Endothelial cell (in vitro differentiated cells): ENCODE measurements around the gene SLC6A19. TPM values are rescaled to one million over a fixed set of nuclear protein-coding genes. Genes with fewer than 3 reads are reported as not detected.

Experiments used
- DNase-seq: peaks from one replicate; pipeline ENCODE4 v3.0.0; 2021; ENCODE audit warnings: low spot score
- H3K27ac Mint-ChIP-seq: one replicate; pipeline ENCODE4 v1.8.0; 2021; ENCODE audit warnings: mixed read lengths, inconsistent platforms; ENCODE audit not compliant: unreplicated experiment
- H3K27me3 Mint-ChIP-seq: one replicate; pipeline ENCODE4 v1.8.0; 2021; ENCODE audit warnings: mild to moderate bottlenecking, moderate library complexity, mixed read lengths, inconsistent platforms; ENCODE audit not compliant: unreplicated experiment
- H3K36me3 Mint-ChIP-seq: one replicate; pipeline ENCODE4 v1.8.0; 2021; ENCODE audit warnings: mild to moderate bottlenecking, low read depth, mixed read lengths, inconsistent platforms; ENCODE audit not compliant: unreplicated experiment
- H3K4me1 Mint-ChIP-seq: one replicate; pipeline ENCODE4 v1.8.0; 2021; ENCODE audit warnings: mild to moderate bottlenecking, mixed read lengths, inconsistent platforms; ENCODE audit not compliant: unreplicated experiment
- H3K4me3 Mint-ChIP-seq: one replicate; pipeline ENCODE4 v1.8.0; 2021; ENCODE audit warnings: mild to moderate bottlenecking, mixed read lengths, inconsistent platforms; ENCODE audit not compliant: unreplicated experiment
- H3K9me3 Mint-ChIP-seq: one replicate; pipeline ENCODE4 v1.8.0; 2021; ENCODE audit warnings: mixed read lengths, inconsistent platforms; ENCODE audit not compliant: unreplicated experiment
- total RNA-seq: library from RNA; stranded (reverse); fragmentation: NEBNext Ultra II Directional; extraction: Animal tissue kit (Norgen Biotek cat#: 25700); gene quantifications from one replicate; pipeline ENCODE4 v1.2.1, GENCODE V29; 2021; ENCODE audit not compliant: unreplicated experiment
- TF ChIP-seq, protein P1 (sequence below): fragments of 200-600 bp; sonication (generic); IDR thresholded peaks from one replicate; pipeline ENCODE4 v1.5.0; 2021; ENCODE audit warnings: antibody characterized with exemption; ENCODE audit not compliant: unreplicated experiment

The SLC6A19 gene
- total RNA-seq, 1 donor from 2014 or later, result not detected

DNA sequence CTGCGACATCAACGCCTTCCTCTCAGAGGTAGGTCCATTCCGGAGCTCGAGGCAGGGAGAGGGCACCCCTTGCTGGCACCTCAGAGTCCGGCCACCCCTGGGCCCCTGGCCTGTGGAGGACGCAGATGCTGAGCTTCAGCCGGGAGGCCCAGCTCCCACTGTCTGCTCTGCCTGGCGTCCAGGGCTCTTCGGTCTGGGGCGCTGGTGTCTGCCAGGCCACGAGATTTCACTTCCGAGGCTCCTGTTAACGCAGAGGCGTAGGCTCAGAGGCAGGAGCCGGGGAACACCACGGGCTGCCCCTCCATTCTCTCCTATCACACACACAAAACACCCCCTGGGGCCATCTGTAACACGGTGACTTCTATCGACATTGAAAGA is 15.5 kb downstream of the SLC6A19 start:
- Mint-ChIP-seq H3K4me1 (no peaks in the 10 kb centered on the region), H3K27me3 (peaks cover 6% of the 10 kb centered on the region), H3K27ac (no peak overlapping the region), H3K36me3 (peaks cover 12% of the 10 kb centered on the region), H3K4me3 (no peak overlapping the region), H3K9me3 (no peaks in the 10 kb centered on the region)
- DNase-seq, result no peak
- TF ChIP-seq, protein P1, sequence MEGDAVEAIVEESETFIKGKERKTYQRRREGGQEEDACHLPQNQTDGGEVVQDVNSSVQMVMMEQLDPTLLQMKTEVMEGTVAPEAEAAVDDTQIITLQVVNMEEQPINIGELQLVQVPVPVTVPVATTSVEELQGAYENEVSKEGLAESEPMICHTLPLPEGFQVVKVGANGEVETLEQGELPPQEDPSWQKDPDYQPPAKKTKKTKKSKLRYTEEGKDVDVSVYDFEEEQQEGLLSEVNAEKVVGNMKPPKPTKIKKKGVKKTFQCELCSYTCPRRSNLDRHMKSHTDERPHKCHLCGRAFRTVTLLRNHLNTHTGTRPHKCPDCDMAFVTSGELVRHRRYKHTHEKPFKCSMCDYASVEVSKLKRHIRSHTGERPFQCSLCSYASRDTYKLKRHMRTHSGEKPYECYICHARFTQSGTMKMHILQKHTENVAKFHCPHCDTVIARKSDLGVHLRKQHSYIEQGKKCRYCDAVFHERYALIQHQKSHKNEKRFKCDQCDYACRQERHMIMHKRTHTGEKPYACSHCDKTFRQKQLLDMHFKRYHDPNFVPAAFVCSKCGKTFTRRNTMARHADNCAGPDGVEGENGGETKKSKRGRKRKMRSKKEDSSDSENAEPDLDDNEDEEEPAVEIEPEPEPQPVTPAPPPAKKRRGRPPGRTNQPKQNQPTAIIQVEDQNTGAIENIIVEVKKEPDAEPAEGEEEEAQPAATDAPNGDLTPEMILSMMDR, result no peak

DNA sequence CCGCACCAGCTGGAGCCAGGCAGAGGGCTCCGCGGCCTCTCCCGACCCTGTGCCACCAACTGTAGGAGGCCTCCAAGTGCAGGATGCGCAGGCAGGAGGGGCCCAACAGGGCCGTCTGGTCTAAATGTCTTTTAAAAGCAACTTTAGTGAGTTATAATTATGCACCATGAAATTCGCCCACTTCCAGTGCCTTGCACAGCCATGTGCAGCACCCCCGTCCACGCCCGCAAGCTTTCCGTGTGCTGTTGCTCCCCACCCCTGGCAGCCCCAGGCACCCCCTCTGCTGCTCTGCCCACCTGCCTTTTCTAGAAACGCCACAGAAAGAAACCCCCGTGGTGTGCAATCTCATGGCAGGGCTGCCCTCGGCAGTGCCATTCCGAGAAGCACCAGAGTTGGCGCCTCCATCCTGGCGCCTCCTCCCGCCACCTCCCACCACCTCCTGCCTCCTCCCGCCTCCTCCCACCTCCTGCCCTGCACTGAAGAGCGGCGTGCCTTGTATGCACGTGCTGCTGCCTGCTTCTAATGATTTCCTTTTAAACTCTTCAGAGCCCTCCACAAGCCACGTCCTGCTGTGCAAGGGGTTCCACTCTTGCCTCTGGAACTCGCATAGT is 16.3 kb downstream of the SLC6A19 start:
- TF ChIP-seq, protein P1, result no peak
- DNase-seq, result no peak
- H3K27ac Mint-ChIP-seq, result no peak overlapping the region
- H3K4me1 Mint-ChIP-seq, result no peaks in the 10 kb centered on the region
- no peak overlapping the region for H3K4me3 Mint-ChIP-seq
- peaks cover 5% of the 10 kb centered on the region for H3K27me3 Mint-ChIP-seq
- peaks cover 8% of the 10 kb centered on the region for H3K36me3 Mint-ChIP-seq
- H3K9me3 Mint-ChIP-seq, result no peaks in the 10 kb centered on the region

DNA sequence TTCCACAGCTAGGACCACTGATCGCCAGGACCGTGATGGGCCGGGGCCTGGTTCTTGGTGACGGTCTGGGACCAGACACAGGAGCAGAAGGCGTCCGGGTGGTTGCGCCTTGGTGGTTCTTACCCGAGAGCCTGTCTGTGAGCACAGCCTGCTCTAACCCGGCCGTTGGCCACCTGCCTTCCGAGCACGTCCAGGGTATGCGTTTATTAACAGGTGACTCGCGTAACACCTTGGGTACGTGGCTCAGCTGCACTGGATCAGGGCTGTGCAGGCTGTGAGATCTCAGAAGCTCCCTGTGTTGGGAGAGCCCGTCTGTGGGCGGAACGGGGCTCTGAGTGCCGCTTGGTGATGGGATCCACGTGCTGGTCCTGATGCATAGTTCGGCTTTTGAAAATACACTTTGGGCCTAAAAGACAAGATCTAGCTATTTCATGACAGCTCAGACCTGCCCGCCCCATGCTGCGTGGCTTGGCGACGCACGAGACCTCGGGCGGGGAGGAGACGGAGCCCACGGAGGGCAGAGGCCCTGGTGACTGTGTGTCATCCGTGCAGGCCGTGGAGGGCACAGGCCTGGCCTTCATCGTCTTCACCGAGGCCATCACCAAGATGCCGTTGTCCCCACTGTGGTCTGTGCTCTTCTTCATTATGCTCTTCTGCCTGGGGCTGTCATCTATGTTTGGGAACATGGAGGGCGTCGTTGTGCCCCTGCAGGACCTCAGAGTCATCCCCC is 17.1 kb downstream of the SLC6A19 start:
- Mint-ChIP-seq H3K4me3 (no peak overlapping the region), H3K9me3 (no peaks in the 10 kb centered on the region), H3K4me1 (no peaks in the 10 kb centered on the region), H3K27ac (no peak overlapping the region), H3K36me3 (peaks cover 8% of the 10 kb centered on the region), H3K27me3 (peaks cover 5% of the 10 kb centered on the region)
- TF ChIP-seq, protein P1, result no peak
- no peak for DNase-seq

DNA sequence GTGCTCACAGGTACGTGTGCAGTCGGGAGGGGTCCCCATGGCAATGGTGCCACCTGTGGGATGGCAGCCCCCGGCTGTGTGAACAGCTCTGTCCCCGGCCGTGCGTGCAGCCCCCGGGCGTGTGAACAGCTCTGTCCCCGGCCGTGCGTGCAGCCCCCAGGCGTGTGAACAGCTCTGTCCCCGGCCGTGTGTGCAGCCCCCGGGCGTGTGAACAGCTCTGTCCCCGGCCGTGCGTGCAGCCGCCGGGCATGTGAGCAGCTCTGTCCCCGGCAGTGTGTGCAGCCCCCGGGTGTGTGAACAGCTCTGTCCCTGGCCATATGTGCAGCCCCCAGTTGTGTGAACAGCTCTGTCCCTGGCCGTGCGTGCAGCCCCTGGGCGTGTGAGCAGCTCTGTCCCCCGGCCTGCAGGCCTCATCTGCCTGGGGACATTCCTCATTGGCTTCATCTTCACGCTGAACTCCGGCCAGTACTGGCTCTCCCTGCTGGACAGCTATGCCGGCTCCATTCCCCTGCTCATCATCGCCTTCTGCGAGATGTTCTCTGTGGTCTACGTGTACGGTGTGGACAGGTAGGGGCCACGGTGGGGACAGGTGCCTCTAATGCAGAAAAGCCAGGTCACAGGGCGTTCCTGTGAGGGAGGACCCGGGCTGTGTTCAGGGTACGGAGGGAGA is 17.8 kb downstream of the SLC6A19 start:
- Mint-ChIP-seq H3K9me3 (no peaks in the 10 kb centered on the region), H3K27me3 (peaks cover 7% of the 10 kb centered on the region), H3K36me3 (peaks cover 8% of the 10 kb centered on the region), H3K4me1 (no peaks in the 10 kb centered on the region), H3K27ac (no peak overlapping the region), H3K4me3 (no peak overlapping the region)
- TF ChIP-seq, protein P1, result no peak
- no peak for DNase-seq

DNA sequence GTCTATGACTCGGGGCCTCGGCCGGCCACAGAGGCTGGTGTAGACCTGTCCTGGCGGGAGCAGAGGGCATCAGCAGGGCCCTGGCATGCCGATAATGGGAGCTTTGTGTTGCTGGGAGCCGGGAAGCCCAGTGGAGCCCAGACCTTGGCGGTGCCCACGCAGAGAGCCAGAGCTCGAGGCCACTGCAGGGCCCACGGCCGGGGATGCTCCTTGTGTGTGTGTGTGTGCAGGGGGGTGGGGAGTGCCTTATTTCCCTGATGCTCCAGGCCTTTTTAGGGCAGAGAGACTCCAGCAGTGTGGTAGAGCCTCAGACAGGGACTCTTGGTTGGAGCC is 18.3 kb downstream of the SLC6A19 start:
- Mint-ChIP-seq H3K36me3 (peaks cover 8% of the 10 kb centered on the region), H3K27ac (no peak overlapping the region), H3K4me1 (no peaks in the 10 kb centered on the region), H3K4me3 (no peak overlapping the region), H3K9me3 (no peaks in the 10 kb centered on the region), H3K27me3 (peaks cover 7% of the 10 kb centered on the region)
- TF ChIP-seq, protein P1, result no peak
- DNase-seq, result no peak
